Measurements from ENCODE around the gene PRAMEF15.
"Not testable (repeated sequence)": the region's sequence is repeated elsewhere in the genome, so short reads cannot be mapped to it uniquely, and the experiment has no call there.

Gene PRAMEF15

DNA sequence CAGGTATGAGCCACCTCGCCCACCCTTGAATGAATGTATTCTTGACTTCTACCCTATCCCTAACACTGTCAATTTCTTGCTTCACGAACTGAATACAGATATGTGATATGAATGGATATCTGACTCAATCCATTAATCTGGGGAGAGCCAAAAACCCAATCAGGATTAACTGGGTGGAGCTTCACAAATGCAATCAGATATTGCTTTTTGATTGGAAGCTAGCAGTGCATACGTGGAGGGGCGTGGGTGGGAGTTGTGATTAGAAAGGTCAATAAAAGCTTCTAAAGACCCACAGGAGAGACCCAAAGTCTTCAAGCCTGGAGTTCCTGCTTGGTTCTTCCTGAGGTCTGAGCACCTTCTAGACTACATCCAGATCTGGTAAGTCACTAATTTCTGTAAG is at the start of gene PRAMEF15:
PRAMEF15 (plus strand) TSS at position 301 of the 400 bp plus-strand sequence. CDS start 2,827 bp downstream, outside the sequence.
- DNase-seq = not testable (repeated sequence)

- not testable (repeated sequence) for DNase-seq
These were observed 38.4 kb upstream of the PRAMEF15 start for GRCh38 chr1:13277016-13277415.

DNA sequence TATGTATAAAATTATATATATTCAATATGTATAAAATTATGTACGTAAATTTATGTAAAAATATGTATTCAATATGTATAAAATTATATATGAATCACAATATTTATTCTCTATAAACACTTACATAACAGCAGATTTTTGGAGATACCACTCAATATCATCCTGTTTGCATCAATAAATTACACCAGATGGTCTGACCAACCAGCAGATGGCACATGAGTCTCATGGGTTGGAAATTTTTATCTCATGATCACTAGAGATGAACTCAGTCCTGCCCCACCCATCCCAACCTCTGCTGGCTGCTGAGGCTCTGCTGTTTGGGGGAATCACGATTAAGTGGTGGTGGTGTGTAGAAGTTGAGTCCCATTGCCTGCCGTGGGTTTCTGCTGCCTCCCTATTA is 35.8 kb upstream of the PRAMEF15 start:
- DNase-seq = not testable (repeated sequence)

DNA sequence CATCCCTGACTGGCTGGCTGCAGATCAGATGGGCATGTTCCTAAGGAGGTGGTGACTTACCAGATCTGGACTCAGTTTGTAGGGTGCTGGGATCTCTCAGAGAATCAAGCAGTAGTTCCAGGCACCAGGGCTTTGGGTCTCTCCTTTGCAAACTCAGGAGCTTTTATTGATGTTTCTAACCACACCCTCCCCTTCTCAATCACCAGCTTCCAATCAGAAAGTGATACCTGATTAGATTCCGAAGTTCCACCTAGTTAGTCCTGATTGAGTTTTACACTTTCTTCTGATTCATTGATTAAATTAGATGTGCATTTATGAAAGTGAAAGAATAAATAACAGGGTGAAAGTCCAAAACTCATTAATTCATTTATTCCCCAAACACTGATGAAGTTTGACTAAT is 30.3 kb upstream of the PRAMEF15 start, which contains the start of gene PRAMEF8:
PRAMEF8 (minus strand) TSS at position 101 of the 400 bp plus-strand sequence. CDS start 1,046 bp downstream, outside the sequence.
- not testable (repeated sequence) for DNase-seq

DNA sequence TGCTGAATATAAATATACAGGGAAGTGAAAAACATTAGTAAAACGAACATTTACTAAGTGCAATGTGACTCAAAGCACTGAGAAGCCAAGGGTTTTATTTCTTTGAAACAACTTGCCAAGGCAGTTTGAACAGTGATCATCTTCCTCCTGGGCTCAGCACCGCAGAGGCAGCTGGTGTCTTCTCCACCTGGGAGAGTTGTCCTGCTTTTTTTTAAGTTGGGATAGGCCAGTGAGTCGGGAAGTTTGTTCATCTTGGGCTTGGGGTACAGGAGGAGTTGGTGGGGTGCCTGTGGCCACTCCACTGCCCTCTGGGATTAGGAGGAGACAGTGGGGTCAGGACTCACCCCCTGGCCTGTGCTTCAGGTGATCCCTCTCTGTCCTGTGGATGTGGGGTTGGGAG is 26.4 kb upstream of the PRAMEF15 start:
- not testable (repeated sequence) for DNase-seq

DNA sequence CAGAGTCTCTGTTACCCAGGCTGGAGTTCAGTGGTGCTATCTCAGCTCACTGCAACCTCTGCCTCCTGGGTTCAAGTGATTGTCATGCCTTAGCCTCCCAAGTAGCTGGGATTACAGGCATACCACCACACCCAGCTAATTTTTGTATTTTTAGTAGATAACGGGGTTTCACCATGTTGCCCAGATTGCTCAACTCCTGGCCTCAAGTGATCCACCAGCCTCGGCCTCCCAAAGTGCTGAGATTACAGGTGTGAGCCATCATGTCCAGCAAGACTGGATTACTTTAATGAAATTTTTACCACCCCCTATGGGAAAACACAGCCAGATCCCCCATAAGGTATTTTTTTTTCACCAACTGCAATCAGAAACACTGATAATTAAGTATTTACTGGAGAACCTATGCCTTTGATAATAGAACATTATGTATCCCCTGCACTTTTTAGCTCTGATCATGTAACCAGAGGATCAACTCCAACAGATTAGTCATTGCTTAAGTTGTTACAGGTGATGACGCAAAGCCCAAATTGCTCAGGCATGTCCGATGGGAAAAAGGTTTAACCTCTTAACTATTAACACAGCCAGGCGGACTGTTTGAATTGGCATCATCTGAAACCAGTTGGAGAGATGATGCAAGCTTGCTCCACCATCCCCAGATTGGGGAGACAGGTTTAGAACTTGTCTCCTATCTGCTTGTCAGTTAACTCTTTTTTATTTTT is 18.0 kb upstream of the PRAMEF15 start:
- not testable (repeated sequence) for DNase-seq

GRCh38 chr1:13298699-13299098 is 16.7 kb upstream of the PRAMEF15 start:
- not testable (repeated sequence) for DNase-seq

GRCh38 chr1:13302197-13302596 is 13.2 kb upstream of the PRAMEF15 start:
- not testable (repeated sequence) for DNase-seq

- not testable (repeated sequence) for DNase-seq
These were observed 12.1 kb upstream of the PRAMEF15 start, which contains the start of gene PRAMEF33 for GRCh38 chr1:13303239-13303638. Gene PRAMEF33 (plus strand): TSS chr1:13303539. CDS start chr1:13305955, 2,416 bp downstream.

DNA sequence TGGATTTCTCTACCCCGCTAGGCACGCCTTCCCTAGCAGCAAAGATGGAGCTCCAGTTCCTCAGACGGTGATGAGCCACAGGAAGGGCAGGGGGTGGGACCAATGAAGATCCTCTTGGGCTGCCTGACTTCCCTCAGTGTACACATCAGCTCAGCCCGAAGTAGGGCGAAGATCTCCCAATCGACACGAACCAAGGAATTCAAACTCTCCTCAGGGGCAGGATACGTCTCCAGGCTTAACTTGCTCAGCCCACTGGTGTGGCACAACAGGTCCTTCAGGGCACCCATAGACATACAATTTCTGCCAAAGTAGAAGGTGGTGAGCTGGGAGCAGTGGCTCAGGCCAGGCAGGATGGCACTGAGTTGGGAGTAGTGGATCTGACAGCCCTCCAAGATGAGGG is 27.1 kb downstream of the PRAMEF15 start:
- not testable (repeated sequence) for DNase-seq

- not testable (repeated sequence) for DNase-seq
These were observed 31.7 kb downstream of the PRAMEF15 start, which contains the start of gene PRAMEF14 for GRCh38 chr1:13347034-13347433. Gene PRAMEF14 (minus strand): TSS chr1:13347134. CDS start chr1:13345314, 1,820 bp downstream.

- DNase-seq = not testable (repeated sequence)
These were observed 38.1 kb downstream of the PRAMEF15 start for GRCh38 chr1:13353476-13353875.

DNA sequence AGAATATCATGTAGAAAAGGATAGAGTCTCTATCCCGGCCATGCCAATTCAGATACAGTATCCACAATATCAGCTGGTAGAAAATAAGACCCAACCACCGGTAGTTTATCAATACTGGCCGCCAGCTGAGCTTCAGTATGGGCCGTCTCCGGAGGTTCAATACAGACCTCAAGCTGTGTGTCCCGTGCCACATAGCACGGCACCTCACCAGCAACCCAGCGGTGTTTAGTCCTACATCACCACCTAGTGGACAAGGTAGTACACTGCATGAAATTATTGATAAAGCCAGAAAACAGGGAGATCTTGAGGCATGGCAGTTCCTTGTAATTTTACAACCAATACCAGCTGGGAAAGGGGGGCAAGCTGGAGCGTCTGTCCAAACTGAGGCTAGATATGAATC is 39.1 kb downstream of the PRAMEF15 start:
- not testable (repeated sequence) for DNase-seq

DNA sequence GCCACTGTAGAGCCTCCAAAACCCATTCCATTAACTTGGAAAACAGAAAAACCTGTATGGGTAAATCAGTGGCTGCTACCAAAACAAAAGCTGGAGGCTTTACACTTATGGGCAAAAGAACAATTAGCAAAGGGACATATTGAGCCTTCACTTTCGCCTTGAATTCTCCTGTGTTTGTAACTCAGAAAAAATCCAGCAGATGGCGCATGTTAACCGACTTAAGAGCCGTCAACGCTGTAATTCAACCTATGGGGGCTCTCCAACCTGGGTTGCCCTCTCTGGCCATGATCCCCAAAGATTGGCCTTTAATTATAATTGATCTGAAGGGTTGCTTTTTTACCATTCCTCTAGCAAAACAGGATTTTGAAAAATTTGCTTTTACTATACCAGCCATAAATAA is 41.4 kb downstream of the PRAMEF15 start:
- not testable (repeated sequence) for DNase-seq

GRCh38 chr1:13362364-13362763 is 47.0 kb downstream of the PRAMEF15 start:
- not testable (repeated sequence) for DNase-seq

- not testable (repeated sequence) for DNase-seq
These were observed 49.5 kb downstream of the PRAMEF15 start for GRCh38 chr1:13364928-13365327.

DNA sequence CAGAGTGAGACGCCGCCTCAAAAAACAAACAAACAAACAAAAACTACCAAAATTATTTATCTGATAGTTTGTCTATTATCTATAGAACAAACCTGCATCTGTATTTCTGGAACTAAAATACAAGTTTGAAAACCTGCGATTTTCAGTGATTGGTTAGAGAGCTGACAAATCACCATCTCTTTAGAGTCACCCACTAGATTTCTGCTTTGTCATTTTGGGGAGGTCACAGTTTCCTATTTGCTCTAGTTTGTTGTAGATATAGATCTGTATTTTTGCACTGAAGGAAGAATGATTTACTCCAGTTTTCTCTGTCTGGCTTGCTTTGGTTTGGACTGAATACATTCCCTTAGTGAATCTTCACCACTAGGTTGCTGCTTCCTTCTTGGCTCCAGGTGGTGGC is 51.2 kb downstream of the PRAMEF15 start:
- DNase-seq = not testable (repeated sequence)

- DNase-seq = not testable (repeated sequence)
These were observed 53.2 kb downstream of the PRAMEF15 start for GRCh38 chr1:13368544-13368943.

All from CD4-positive, alpha-beta T cell treated with Interleukin-15 for 1 hour (primary cell).